HG02852 (cell line): ENCODE data around the gene GARIN5B.
"Not testable (repeated sequence)": the region's sequence is repeated elsewhere in the genome, so short reads cannot be mapped to it uniquely, and the experiment has no call there.

Source experiments
- ATAC-seq: cut with Tn5 transposase; IDR thresholded peaks from one replicate; pipeline ENCODE4 v1.9.1; 2021; ENCODE audit warnings: mild to moderate bottlenecking, moderate library complexity; ENCODE audit not compliant: unreplicated experiment

Gene GARIN5B

DNA sequence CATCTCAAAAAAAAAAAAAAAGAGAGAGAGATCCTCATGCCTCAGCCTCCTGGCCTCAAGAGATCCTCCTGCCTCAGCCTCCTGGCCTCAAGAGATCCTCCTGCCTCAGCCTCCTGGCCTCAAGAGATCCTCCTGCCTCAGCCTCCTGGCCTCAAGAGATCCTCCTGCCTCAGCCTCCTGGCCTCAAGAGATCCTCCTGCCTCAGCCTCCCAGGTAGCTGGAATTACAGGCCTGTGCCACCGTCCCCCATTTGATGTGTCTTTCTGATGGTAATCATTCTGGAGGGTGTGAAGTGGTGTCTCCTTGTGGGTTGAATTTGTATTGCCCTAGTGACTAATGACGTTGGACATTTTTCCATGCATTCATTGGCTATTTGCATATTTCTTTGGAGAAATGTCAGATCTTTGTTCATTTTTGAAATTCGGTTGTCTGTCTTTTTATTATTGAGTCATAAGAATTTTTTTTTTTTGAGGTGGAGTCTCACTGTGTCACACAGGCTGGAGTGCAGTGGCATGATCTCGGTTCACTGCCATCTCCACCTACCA is 34.2 kb downstream of the GARIN5B start:
- ATAC-seq = not testable (repeated sequence)

- ATAC-seq = no peak
These were observed 37.9 kb downstream of the GARIN5B start, which contains the start of gene TMEM150B for GRCh38 chr19:55325172-55325571. Gene TMEM150B, minus strand, starts transcription at chr19:55325341. Its CDS starts 4,305 bp downstream, at chr19:55321036.

GRCh38 chr19:55324662-55325061 is 38.4 kb downstream of the GARIN5B start:
- ATAC-seq = no peak

DNA sequence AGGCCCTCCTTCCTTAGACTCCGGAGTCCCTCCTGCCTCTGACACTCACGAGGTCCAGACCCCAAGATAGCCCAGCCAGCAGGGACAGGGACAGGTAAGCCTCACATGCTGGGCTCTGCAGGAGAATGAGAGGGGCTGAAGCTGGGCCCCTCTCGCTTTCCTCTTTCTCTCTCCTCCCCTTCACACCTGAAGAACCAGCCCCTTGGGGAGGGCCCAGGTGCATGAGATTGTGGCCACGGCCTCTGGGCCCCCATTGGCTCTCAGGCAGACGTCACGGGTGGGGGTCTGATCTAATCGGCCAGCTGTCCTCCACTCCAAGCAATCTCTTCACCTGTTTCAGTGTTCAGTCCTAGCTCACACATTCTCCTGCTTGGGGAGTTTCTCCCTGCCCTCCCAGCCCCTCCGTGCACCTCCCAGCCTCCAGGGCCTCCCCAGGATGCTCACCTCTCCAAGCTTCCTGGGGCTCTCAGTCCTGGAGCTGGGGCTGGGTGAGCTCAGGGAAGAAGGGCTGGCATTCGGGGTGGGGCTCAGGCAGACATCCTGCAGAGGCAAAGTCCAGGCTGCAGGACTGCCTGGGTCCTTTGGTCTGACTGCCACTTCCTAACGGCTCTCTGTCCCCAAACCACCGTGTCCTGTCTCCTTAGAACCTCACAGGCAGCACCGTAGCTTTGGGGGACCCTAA is 40.7 kb downstream of the GARIN5B start:
- no peak for ATAC-seq

DNA sequence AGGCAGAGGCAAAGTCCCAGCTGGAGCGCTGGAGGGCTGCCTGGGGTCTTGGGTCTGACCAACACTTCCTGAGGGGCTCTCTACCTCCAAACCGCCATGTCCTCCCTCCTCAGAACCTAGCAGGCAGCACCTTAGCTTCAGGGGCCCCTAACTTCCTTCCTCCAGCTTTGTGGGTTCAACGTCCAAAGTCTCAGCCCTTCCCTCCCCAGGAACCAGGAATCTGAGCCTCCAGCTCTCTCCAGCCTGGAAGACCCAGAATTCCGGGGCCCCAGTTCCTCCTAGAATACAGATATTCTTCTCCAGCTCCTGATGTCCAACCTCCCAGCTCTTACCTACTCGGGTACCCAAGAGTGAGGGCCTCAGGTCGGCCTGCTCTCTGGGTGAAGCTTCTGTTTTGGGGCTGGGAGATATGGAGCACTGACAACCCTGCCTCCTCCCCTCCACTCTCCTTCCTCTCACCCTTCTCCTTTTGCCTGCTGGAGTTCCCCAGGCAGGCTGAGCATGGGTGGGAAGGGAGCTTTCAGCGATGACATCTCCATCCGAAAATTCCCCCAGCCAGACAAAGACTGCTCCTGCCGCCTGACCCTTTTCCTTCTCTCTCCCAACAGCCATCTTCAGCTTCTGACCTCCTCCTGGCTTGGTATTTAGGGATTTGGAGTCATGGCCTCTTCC is 41.5 kb downstream of the GARIN5B start:
- no peak for ATAC-seq

- no peak for ATAC-seq
These were observed 42.1 kb downstream of the GARIN5B start for GRCh38 chr19:55320844-55321419.

DNA sequence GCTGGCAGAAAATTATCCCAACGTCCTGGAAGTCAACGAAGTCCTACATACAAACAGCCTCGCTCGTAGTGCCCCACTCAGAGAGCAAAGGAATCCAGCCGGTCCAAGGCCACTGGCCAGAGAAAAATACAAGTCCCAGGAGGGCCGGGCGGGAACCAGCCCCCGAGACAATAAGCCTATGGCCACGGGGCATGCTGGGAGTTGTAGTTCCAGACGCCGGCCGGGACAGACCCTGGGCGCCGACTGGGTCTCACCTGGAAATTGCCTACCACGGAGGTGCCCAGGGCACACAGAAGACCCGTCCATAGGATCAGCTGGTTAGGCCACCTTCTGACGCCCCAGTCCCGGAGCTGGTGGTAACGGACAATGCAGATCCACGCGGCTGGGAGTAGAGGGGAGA is 43.3 kb downstream of the GARIN5B start:
- ATAC-seq = no peak

- no peak for ATAC-seq
These were observed 46.4 kb downstream of the GARIN5B start for GRCh38 chr19:55316646-55317045.

DNA sequence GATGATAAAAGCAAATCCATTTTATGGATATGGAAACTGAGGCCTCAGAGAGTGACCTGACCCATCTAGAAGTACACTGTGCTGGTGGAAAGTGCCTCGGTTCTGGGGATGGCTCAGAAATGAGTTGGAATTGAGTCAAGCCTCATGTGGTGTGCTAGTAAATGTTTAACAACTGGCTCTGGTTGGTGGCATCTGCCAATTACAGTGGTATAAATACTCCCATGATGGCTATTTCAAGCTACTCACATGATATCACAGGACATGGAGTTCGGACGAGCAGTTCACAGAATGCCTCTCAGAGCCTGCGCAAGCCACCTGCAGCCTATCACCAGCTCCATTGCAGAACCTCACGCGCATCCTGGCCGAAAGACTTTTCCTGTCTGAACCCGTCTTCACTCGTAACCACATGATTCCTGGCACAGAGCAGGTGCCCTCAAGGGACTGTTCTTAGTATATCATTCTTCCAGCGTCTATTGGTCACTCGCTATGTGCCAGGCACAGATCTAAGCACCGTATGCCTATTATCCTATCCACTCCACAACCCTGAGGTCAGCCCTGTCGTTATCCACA is 47.0 kb downstream of the GARIN5B start:
- ATAC-seq = no peak

DNA sequence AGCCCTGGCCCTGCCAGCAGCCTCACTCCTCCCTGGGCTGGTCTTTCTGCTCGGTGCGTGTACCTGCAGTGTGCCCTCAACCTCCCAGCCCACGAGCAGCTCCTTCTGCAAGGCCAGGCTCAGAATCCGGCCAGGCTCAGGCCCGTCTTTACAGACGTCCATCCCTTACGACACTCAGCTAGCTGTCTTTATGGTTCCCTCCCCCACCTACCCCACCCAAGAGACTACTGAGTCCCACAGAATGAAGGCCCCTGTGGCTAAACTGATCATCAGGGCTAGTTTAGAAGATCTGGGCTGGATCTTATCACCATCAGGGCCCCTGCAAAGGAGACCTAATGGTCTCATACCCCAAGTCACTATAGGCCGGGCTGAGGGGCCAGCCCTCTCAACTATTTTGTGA is 48.7 kb downstream of the GARIN5B start:
- ATAC-seq = no peak

DNA sequence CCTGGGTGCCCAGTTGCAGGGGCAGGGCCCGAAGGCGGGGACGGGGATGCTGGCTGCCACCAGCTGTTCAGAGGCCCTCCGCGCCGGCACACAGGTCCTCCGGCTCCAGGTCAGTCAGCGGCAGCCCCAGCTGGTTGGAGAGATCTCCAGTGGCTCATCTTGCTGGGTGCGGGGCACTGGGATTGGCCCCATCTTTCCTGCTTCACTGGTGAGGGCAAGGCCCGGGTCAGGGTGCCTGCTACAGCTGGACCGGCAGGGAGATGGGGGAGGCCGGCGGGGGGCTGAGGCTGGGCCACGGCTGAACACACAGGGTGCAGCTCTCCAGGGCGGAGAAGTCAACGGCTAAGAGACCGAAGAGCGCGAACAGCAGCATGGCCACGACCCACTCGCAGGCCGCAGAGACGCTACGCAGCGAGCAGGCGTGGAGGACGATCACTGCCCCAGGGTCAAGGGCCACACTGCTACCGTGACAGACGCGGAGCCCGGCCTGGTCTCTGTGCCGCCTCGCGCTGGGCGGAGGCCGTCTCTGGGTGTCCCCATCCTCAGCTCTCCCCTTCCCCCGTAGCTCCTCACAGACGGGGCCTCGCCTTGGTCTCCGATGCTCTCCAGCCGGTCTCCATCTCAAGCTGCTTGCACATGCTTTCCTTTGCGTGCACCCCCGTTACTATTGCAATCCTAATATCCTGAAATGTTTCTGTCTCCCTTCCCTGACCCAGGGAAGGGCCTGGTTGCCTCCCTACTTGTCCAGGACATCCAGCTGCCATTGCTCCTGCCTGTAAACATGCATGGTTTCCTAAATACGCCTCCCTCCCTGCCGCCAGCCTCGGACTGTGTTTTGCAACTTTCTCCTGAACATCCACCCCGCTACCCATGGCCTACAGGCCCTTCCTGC is 50.2 kb downstream of the GARIN5B start:
- no peak for ATAC-seq

GRCh38 chr19:55311797-55312196 is 51.3 kb downstream of the GARIN5B start:
- ATAC-seq = no peak

GRCh38 chr19:55311397-55311796 is 51.7 kb downstream of the GARIN5B start:
- ATAC-seq = no peak

- no peak for ATAC-seq
These were observed 52.6 kb downstream of the GARIN5B start for GRCh38 chr19:55310498-55310897.

DNA sequence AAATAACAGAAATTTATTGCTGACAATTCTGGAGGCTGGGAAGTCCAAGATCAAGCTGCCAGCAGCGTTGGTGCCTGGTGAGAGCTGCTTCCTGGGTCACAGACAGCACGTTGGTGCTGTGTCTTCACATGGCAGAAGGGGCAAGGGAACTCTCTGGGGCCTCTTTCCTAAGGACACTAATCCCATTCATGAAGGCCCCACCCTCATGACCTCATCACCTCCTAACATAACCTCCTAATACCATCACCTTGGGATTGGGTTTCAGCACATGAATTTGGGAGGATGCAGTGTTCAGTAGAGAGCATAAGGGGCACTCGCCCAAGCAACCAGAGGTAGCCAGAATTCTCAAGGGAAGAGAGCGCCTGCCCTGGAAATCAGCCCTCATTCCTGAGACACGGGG is 53.6 kb downstream of the GARIN5B start:
- no peak for ATAC-seq

DNA sequence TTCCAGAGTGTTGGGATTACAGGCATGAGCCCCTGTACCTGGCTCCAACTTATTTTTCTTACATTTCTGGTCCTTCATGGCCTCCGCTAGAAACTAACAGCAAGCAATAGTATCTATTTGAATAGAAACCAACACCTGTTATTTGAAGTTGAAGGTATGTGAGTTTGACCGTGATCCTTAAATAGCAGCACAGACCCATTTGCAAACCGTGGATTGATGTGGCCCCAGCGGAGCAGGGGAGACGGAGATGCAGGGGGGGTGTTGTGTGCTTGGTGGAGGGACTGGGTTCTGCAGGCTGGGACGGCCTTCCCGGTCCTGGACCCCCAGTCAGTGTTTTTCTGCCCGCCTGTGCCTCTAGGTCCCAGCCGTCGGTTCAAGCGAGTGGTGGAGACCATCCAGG is 54.8 kb downstream of the GARIN5B start:
- ATAC-seq = no peak

DNA sequence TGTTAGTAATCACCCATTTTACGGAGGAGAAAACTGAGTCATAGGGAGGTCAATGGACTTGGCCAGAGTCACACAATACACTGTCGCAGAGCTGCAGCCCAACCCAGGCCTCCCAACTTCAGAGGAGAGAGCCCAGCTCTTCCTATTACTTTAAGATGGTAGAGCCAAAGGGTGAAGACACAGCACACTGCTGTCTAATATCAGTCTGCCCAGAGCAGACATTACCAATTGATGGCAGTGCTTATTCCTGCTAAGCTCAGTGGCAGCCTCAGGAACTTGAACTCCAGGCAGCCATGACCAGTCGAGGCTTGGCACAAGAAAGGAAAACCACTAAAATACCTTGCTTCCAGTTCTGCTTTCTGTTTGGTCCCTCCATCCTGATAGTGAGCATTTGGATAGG is 56.3 kb downstream of the GARIN5B start:
- ATAC-seq = no peak

DNA sequence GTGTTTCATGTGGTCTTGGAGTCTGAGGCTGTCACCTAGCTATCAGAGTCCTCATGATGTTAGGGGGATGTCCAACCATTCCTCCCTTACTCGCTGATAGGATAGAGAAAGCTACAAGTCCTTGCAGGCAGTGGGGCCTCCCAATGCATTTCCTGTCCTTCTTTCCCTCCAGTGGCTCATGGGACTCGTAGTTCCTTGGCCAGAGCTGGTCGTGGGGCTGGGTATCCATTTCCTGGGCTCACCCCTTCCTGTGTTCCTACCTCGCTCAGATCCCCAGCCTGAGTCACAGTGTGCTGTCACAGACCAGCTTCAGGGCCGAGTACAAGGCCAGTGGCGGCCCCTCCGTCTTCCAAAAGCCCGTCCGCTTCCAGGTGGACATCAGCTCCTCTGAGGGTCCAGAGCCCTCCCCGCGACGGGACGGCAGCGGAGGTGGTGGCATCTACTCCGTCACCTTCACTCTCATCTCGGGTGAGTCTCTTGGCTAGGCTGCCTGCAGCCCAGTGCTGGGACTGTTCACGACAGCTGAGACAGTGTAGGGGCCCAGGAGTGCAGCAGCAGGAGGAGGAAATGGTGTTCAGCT is 57.0 kb downstream of the GARIN5B start:
- ATAC-seq = no peak

DNA sequence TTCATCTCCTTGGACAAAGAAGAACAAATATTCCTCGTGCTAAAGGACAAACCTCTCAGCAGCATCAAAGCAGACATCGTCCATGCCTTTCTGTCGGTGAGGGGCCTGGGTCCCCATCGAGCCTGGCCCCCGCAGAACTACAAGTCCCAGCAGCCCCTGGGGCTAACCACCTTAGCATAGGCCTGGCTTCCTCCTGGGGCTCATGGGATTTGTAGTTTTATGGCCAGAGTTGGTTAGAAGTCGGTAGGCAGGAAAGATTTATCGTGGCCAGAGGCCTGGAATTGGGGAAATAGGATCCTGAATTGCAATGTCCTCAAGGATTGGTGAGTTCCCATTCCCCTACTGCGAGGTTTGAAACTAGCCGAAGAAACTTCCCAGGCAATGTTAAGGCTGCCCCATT is 57.6 kb downstream of the GARIN5B start:
- no peak for ATAC-seq

DNA sequence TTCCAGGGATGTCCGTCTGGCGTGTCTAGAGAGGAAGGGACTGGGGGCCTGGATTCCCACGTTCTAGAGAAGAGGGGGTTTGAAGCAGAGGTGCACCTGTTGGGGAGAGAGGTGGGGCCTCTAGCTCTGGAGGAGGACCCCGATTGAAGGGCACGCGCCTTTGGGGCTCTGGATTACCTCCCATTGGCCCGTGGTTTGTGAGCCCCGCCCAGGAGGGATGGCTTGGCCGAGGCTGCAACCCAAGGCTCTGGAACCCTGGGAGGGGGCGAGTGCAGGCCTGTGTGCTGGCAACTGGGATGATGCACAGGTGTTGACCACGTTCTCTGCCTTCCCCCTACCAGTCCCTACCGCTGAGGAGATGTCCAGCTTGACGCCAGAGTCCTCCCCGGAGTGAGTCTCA is 58.1 kb downstream of the GARIN5B start:
- ATAC-seq = no peak
